ENCODE results near the gene GPRC5B.

Gene GPRC5B, protein sequence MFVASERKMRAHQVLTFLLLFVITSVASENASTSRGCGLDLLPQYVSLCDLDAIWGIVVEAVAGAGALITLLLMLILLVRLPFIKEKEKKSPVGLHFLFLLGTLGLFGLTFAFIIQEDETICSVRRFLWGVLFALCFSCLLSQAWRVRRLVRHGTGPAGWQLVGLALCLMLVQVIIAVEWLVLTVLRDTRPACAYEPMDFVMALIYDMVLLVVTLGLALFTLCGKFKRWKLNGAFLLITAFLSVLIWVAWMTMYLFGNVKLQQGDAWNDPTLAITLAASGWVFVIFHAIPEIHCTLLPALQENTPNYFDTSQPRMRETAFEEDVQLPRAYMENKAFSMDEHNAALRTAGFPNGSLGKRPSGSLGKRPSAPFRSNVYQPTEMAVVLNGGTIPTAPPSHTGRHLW

DNA sequence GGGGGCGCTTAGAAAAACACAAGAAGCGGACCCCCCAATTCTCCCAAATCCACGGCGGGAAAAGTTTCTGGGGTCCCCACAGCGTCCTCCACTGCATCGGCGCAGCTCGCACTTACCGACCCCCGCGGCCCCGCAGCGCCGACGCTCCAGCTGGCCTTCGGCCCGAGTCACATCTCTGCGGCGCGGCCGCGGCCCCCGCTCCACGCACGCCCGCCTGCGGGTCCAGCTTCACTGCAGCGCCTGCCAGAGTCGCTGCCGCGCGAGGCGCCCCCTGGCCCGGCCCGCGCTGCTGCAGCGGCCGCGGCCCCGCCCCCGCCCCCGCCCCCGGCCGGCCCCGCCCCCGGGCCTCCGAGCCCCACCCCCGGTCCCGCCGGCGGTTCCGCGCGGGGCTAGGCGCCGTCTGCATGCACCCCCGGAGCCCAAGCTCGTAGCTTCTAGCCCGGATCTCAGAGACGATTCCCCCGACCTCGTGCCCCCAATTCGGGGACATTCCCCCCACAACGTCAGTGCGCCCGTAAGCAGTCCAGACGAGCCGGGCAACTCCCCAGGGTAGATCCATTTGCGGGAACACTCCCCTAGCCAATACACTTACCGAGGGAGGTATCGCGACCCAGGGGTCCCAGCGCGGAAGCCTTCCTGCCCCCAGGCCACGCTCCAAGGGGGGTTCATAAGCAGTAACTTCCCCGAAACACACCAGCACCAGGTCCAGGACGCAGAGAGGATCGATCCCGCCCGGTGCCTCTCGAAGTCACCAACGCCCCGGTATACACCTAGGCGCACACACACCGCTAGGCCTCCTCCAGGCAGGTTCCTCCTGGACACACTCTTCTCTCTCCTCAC is at the start of gene GPRC5B:
TSS of gene GPRC5B (minus strand) at position 238 of the 840 bp plus-strand sequence. CDS start 12,003 bp downstream, outside the sequence.
- FAIRE-seq: no peak

DNA sequence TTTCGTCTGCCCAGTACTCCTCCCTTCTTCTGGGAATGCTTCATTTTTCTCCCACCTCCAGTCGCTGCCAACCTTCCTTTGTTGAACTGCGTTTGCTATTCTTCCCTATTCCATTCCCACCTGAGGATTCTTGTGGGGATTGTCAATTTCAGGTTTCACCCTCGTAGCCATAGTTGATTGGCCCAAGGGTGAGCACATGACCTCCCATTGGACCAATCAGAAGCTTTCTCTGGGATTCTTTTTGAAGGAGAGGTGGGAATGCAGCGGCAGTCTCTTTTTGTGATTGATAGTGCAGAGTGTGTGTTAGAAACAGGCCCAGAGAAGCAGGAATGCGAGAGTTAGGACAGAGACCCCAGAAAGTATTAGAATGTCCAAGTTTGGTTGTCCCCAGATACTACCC is 49.1 kb upstream of the GPRC5B start:
- FAIRE-seq: no peak

DNA sequence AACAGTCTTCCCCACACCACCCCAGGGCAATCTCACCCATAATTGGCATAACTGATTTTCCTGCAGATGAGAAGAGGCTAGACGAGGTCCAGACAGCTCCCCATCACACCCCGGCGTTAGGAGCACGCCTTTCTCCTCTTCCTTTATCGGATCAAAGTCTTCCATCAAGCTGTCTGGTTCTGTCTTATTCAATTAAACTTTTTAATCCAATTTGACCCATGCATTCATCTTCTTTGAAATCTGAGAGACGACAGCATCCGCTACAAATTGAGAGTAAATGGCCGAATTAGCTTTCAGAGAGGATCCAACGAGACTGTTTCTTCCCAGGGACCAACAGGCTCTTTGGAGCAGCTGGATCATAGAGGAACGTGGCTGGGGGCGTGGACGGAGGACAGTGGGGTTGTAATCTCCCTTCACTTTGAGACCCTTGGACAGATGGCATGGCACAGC is 44.4 kb upstream of the GPRC5B start:
- no peak for FAIRE-seq

DNA sequence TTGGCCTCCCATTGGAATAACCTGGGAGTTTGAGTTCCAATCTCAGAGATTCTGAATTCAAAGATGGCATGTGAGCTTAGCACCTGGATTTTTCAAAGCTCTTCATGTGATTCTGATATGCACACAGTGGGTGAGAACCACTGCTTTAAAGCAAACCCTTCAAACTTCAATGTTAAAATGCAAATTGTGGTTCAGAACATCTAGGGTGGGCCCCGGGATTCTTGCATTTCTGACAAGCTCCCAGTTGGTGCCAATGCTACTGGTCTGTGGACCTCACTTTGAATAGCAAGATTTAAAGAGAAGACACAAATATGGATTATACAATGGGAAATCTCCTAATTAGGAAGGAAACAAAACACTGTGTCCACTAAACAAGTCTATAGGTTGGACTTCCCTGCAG is 43.8 kb upstream of the GPRC5B start:
- no peak for FAIRE-seq

DNA sequence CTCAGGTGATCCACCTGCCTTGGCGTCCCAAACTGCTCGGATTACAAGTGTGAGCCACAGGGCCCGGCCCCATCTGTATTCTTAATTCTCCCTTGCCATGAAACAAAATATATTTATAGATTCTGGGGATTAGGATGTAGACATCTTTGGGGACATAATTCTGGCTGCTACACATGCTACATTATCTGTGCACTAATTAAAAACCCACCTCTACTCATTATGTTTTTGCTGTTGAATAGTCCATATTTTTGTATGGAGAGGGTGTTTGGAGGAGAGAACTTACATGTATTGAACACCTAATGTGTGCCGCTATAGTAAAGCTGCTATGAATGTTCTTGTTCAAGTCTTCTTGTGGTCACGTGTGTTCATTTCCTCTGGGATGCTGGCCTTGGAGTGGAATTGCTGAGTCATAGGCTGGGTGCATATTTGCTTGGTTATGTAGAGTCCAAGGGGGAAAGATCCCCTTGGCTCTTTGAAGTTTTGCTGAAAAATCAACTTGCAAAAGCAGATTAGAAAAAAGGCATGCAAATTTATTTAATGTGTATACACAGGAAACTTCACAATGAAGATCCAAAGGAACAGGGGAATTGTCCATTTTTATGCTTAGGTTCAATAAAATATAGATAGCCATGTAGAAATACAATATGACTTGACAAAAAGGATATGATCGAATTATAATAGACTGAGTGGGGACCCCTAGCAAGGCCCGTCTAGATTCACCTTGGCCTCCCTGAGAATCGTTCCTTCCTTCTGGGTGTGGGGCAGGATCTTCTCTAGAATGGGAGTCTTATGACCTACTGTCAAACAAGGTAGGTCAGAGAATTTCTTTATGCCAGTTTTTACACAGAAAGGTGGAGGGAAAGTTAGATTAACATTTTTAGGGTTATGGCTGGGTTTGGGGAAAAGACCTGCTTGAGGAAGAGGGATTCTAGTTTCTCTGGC is 42.1 kb upstream of the GPRC5B start:
- no peak for FAIRE-seq

DNA sequence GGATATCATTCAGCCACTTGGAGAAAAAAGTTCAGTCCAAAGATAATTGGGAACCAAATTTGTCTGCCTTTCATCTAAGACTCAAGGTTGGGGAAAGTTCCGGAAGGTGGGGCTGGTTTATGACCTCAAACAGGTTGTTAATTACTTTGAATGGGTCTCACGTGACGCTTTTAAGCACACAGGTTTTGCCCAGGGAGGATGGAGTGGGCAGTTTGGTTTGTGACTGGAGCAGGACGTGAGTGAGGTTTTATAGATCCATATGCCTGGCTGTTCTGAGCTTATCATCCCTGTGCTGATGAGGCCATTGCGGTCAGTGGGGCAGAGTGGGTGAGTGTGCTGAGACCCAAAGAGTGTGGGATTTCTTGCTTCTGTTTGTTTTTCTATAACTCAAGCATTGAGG is 38.7 kb upstream of the GPRC5B start:
- no peak for FAIRE-seq

DNA sequence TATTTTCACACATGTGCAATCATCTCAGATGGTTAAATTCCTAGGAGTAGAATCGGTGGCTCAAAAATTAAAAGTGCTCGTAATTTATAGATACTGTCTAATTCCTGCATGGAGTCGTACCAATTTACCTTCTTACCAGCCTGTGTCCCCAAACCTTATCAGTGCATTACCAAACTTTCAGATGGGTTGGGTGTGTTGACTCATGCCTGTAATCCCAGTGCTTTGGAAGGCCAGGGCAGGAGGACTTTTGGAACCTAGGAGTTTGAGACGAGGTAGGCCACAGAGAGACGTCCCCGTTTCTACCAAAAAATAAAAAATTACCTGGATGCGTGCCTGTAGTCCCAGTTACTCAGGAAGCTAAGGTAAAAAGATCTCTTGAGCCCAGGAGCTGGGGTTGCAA is 34.5 kb upstream of the GPRC5B start:
- FAIRE-seq: no peak

DNA sequence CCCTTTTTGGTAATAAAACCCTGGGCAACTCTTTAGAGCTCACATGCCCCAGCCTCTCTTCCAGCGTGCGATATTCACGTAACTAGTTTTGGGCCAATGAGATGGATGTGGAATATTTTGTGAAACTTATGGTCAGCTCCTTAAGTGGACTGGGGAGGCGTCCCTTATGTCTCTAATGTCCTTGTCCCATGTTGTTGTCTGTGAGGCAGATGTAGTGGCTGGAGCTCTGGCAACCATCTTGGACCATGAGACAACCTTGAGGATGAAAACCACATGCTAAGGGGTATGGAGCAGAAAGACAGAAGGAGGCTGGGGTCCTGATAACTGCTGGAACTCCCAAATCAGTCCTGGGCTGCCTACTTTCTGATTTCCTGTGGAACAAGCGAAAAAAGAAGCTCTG is 31.4 kb upstream of the GPRC5B start:
- FAIRE-seq: no peak

DNA sequence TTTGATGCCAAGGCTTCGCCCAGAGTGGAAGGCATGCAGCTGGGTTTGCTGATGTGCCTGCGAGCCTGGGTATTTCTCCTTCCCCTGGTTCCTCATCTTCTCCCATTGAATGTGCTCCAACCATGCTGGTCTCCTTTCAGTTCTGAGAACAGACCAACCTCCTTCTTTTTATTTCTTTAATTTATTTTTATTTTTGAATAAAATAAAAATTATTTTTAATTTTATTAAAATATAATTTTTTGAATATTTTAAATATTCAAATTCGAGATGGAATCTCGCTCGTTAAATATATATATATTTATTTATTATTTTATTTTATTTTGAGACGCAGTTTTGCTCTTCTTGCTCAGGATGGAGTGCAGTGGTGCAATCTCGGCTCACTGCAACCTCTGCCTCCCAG is 30.2 kb upstream of the GPRC5B start:
- FAIRE-seq: no peak

DNA sequence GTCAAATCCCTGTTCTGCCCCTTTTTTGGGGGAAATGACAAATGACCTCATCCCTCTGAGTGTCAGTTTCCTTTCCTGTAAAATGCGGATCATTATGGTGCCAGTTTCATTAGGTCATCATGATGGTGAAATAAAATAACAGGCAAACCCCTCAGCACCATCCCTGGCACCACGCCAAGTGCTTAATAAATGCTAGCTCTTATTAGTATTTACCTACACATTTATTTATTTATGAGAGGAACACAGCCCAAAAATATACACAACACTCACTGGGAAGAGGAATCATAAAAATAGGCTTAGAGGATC is 28.6 kb upstream of the GPRC5B start:
- FAIRE-seq: no peak

DNA sequence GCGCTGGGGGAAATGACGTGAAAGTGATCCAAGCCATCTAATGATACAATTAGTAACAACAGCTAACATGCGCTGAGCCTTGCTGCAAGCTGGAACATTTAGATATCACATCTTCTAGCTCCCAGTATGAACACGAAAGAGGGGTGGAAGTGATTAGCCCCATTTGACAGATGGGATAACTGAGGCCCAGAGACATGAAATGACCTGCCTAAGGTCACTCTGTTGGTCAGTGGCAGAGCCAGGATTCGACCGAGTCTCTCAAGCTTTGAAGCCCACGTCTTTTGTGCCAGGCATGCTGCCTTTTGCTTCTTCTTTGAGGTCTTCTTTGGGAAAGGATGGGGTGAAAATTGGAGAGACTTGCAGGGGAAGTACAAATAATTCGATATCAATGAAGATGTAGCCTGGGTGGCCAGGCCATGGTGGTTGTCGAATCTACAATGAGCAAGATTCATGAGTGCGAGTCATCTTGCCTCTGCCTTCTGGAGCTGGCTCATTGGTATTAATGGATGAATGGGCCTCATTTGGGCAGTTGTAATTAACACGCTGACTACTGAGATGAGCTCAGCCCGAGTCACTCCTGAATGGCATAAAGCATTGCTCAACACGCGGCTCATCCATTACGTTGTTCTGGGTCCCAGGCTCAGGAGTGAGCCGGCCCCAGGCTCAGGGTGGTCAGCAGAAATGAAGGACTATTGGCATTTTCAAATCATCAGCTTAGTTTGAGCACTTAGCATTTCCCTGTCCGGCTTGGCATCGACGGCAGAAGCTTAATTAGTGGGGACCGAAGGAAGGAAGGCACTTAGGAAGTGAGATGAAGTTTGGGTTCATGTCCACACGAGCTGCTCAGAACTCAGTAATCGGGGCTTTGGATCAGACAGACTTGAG is 28.0 kb upstream of the GPRC5B start:
- FAIRE-seq: no peak

DNA sequence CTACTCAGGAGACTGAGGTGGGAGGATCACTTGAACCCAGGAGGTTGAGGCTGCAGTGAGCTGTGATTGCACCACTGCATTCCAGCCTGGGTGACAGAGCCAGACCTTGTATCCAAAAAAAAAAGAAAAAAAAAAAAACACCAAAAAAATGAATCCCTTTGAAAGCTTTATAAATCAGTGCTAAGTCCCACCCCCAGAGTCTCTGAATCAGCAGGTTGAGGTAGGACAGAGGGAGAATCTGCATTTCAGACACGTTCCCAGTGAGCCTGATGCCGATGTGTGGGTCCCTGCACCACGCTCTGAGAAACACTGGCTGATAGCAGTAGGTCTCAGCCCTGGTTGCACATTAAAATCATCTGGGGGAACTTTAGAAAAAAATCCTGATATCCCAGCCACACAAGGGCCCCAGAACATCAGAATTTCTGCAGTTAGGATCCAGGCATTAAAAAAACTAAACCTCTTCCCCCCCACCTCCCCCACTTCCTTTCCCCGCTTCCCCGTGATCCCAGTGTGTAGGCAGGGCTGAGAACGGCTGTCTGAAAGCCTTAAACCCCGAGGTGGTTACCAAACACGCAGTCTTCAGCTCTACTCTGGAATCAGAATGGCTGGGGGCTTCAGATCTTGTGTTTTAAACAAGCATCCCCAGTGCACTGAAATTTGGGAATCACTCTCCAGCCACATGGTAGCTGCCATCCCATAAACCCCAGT is 27.3 kb upstream of the GPRC5B start:
- FAIRE-seq: no peak

DNA sequence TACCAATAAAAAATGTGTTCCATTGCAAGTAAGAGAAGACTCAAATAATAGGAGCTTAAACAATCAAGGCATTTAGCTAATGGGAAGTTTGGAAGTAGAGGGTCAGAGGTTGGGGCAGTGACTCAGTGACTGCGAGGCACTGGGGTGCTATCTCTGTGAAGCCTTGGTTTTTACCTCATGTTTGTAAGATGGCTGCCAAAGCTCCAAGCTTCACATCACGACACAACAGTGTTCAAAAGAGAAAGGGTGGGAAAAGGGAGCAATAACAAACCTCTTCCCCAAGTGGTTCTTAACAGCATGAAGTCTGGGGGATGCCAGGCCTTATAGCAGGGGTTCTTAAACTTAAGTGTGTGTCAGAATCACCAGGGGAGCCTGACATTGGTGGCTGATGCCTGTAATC is 26.6 kb upstream of the GPRC5B start:
- no peak for FAIRE-seq

DNA sequence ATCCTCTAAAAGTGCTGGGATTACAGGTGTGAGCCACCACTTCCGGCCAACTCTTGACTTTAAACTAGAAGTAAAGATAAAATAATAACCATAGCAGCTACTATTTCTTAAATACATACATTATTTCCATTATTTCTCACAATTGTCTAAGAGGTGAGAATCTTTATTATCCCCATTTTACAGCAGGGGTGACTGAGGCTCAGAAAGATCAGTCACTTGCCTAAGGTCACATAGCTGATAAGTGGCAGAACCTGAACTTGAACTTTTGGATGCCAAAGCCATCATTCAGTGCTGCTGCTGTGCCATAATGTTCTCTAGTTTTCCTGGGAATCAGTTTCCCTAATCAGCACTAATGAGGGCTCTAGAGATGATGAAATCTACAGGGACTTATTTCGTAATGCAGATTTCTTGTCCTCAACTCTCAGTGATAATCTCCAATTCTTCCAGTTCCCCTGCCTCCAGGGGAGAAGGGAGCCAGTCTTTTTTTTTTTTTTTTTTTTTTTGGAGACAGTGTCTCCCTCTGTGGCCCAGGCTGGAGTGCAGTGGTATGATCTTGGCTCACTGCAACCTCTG is 25.2 kb upstream of the GPRC5B start:
- no peak for FAIRE-seq

DNA sequence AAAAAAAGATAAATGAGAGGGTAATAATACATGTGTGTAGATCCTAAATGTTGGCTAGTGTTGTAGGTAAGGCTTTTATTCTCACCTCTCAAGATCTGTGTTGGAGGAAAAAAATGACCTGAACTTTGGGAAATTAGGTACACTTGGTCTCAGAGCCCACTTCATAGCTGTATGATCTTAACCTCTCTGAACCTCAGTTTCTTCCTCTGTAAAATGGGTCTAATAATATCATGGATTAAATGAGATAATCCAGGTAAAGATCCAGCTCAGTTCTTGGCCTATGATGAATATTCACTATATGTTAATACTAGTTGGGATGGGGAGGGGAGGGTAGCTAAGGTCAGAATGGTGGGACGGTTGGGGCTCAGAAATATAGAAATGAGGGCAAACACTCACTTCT is 24.3 kb upstream of the GPRC5B start:
- no peak for FAIRE-seq

DNA sequence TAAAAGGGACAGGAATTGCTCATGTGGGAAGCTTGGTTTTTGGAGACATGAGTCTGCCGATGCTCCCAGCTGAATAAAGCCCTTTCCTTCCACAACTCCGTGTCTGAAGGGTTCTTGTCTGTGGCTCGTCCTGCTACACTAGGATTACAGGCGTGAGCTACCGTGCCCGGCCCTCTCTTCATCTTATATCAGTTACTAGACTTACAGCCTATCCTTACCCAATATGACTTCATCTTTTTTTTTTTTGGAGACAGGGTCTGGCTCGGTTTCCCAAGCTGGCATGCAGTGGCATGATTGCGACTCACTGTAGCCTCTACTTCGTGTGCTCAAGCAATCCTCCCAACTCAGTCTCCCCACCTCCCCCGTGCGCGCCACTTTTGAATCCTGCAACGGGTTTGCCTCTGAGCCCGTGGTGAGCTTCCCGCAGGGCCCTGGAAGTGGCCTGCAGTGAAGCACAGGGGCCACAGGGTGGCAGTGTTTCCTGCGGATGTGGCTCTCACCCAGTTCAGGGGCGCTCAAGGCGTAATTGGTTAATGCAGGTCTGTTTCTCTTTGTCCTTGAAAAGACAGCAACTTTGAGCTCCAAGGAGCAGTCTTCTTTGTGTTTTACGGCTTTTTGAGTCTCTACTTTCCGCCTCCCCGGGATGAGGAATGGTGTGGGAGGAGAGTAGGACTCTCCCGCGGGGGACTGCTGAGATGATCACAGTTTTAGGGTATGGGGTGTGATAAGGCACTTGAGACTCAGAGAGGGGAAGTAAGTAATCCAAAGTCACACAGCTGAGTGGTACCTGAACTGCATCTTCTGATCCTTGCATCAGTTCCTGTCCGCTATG is 22.7 kb upstream of the GPRC5B start:
- peak; percentile 17 for FAIRE-seq

DNA sequence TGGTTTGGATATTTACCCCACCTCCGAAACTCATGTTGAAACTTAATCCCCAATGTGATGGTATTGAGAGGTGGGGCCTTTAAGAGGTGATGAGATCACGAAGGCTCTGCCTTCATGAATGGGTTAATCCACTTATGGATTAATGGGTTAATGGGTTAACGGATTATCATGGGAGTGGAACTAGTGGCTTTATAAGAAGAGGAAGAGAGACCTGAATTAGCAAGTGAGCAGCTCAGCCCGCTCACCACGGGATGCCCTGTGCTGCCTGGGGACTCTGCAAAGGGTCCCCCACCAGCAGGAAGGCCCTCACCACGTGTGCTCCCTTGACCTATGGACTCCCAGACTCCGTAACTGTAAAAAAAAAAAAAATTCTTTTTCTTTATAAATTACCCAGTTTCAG is 16.5 kb upstream of the GPRC5B start:
- FAIRE-seq: no peak

DNA sequence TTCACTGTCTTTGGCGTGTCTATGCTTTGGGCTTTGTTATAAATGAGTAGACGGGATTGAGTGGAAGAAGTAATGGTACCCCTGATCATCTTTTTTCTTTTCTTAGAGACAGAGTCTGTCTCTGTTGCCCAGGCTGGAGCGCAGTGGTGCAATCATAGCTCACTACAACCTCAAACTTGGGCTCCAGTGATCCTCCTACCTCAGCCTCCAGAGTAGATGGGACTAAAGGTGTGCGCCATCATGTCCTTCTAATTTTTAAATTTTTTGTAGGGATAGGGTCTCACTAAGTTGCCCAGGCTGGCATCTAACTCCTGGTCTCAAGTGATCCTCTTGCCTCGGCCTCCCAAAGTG is 14.9 kb upstream of the GPRC5B start:
- no peak for FAIRE-seq

DNA sequence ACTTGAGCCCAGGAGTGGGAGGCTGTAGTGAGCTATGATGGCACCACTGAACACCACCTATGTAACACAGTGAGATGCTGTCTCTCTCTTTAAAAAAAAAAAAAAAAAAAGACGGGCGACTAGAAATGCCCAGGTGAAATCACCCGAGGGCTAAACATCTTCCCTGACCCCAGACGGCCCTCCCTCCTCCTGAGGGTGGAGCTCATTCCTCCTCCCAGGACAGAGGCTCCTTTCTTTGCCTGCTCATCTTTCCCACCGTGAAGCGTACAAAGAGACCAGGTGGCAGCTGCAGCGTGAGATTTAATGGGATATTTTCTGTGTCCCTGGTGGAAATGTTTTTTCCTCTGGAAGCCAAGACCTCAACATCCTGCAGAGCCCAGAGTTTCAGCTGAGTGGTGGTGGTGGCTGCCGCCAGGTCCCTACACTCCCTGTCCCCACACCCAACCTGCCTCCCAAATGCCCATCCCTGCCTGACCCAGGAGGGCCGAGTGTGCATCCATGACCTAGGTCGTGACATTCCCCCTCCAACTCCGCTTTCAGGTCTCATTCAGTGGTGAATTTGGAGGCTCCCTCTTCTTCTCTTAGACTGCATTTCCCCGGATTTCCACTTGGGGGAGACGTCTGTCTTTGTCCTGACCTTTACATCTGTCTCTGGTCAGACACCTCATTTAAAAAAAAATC is 14.4 kb upstream of the GPRC5B start:
- FAIRE-seq: peak; percentile 88

DNA sequence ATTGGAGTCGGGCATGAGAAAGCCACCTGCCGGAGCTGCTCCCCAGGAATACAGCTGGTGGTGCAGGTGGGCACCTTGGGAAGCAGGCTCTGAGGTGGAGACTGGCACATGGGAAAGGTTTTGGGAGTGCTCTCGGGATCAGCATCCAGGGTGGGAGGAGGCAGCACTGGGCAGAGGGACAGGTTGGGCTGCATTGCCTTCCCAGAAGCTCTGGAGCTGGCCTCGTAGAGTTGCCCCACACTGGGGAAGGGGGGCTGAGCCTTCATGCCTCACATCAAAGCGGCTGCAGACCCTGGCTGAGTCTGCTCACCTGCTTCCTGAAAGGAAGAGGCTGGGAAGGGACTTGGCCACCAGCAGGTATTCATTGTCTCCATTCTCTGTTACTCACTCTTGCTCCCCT is 13.5 kb upstream of the GPRC5B start:
- FAIRE-seq: no peak

All from G401.6 (cell line).